NOMO-1 treated with DMSO at 0.1 percent for 48 hours (cell line): ENCODE data around the gene ATE1.
"Not testable (repeated sequence)": the region's sequence is repeated elsewhere in the genome, so short reads cannot be mapped to it uniquely, and the experiment has no call there.

Experiments used
- DNase-seq: peaks from one replicate; lab custom pipeline; 2025; ENCODE audit not compliant: unreplicated experiment; lab: John Stamatoyannopoulos, UW

Gene ATE1

GRCh38 chr10:121833387-121833786 lies 94.4 kb downstream of the ATE1 start:
- DNase-seq: no peak

- DNase-seq: no peak
Measured at GRCh38 chr10:121832647-121833046, 95.2 kb downstream of the ATE1 start.

GRCh38 chr10:121831777-121832176 lies 96.1 kb downstream of the ATE1 start:
- DNase-seq: no peak

- no peak for DNase-seq
Measured at GRCh38 chr10:121831237-121831636, 96.6 kb downstream of the ATE1 start.

GRCh38 chr10:121830101-121830500 lies 97.7 kb downstream of the ATE1 start:
- DNase-seq: no peak

GRCh38 chr10:121828045-121828444 lies 99.8 kb downstream of the ATE1 start:
- no peak for DNase-seq

GRCh38 chr10:121826773-121827172 lies 101.1 kb downstream of the ATE1 start:
- DNase-seq: not testable (repeated sequence)

GRCh38 chr10:121823993-121824463 lies 103.8 kb downstream of the ATE1 start:
- peak; percentile 31 for DNase-seq

GRCh38 chr10:121822724-121823123 lies 105.1 kb downstream of the ATE1 start:
- DNase-seq: no peak

GRCh38 chr10:121822180-121822579 lies 105.7 kb downstream of the ATE1 start:
- DNase-seq: no peak

GRCh38 chr10:121819049-121819448 lies 108.8 kb downstream of the ATE1 start:
- no peak for DNase-seq

GRCh38 chr10:121818599-121818998 lies 109.2 kb downstream of the ATE1 start:
- no peak for DNase-seq

- DNase-seq: no peak
Measured at GRCh38 chr10:121816197-121816596, 111.6 kb downstream of the ATE1 start.

- DNase-seq: no peak
Measured at GRCh38 chr10:121813857-121814256, 114.0 kb downstream of the ATE1 start.

- DNase-seq: no peak
Measured at GRCh38 chr10:121813211-121813815, 114.5 kb downstream of the ATE1 start.

- no peak for DNase-seq
Measured at GRCh38 chr10:121812031-121812430, 115.8 kb downstream of the ATE1 start.

- DNase-seq: no peak
Measured at GRCh38 chr10:121811386-121811785, 116.4 kb downstream of the ATE1 start.

GRCh38 chr10:121808835-121809234 lies 119.0 kb downstream of the ATE1 start:
- no peak for DNase-seq

- DNase-seq: no peak
Measured at GRCh38 chr10:121804460-121804859, 123.4 kb downstream of the ATE1 start.

GRCh38 chr10:121803611-121804010 lies 124.2 kb downstream of the ATE1 start:
- no peak for DNase-seq

GRCh38 chr10:121800831-121801230 lies 127.0 kb downstream of the ATE1 start:
- no peak for DNase-seq

- no peak for DNase-seq
Measured at GRCh38 chr10:121800146-121800545, 127.7 kb downstream of the ATE1 start.

- no peak for DNase-seq
Measured at GRCh38 chr10:121797490-121797889, 130.3 kb downstream of the ATE1 start.
